PC-9 (cell line): ENCODE results near the gene CISD3.

Experiments
- EZH2 ChIP-seq: fragments of 200-600 bp; sonication (generic); IDR thresholded peaks from 2 replicates; pipeline ENCODE4 v1.8.0; 2017; ENCODE audit warnings: antibody characterized with exemption, low read depth
- TF ChIP-seq, protein P1 (sequence below): fragments of 200-600 bp; sonication (generic); conservative IDR thresholded peaks from 2 replicates; pipeline ENCODE4 v1.6.1; 2017; ENCODE audit warnings: mixed run types, antibody characterized with exemption, mild to moderate bottlenecking, moderate library complexity

DNA sequence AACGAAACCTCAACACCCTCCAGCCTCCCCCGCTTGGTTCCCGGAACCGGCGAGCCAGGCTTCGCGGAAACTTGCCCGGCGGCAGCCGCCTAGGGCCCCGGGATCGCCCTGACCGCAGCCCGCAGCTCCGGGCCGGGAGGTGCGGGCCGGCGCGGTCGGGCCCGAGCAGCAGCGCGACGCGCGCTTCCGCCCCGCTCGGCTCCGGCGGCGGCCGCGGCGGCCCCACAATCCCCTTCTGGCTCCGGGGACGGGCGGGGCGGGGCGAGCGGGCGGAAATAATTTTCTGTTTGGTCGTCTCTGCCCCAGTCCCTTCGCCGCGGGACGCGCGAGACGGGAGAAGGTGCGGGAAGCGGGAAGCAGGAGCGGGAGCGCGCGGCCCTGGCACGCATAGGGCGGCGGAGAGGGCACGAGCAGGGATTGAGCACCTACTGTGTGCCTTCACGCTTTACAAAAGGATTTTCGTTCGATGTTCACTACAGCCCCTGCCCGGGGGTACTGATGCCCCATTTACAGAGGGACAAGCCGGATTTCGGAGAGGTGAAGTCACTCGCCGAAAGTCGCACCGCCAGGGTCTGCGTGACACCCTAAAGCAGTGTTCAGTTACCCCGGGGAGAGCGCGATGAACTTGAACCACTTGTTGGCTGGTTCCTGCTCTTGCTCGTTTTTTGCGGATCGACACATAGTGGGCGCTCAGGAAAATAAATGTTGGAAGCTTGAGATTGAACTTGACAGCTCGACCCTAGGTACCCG, 27.8 kb upstream of the CISD3 start:
- TF ChIP-seq, protein P1, sequence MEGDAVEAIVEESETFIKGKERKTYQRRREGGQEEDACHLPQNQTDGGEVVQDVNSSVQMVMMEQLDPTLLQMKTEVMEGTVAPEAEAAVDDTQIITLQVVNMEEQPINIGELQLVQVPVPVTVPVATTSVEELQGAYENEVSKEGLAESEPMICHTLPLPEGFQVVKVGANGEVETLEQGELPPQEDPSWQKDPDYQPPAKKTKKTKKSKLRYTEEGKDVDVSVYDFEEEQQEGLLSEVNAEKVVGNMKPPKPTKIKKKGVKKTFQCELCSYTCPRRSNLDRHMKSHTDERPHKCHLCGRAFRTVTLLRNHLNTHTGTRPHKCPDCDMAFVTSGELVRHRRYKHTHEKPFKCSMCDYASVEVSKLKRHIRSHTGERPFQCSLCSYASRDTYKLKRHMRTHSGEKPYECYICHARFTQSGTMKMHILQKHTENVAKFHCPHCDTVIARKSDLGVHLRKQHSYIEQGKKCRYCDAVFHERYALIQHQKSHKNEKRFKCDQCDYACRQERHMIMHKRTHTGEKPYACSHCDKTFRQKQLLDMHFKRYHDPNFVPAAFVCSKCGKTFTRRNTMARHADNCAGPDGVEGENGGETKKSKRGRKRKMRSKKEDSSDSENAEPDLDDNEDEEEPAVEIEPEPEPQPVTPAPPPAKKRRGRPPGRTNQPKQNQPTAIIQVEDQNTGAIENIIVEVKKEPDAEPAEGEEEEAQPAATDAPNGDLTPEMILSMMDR: no peak
- TF ChIP-seq EZH2: no peak
